ENCODE data around the gene TMEM176B. TPM values are rescaled to one million over a fixed set of nuclear protein-coding genes. Genes with fewer than 3 reads are reported as not detected.

The TMEM176B gene
- total RNA-seq (2021; ENCODE audit: unreplicated experiment) = 0.31 TPM
- not detected for polyA plus RNA-seq (2012; ENCODE audit: insufficient read length)
- Bru-seq, nascent RNA = not detected
- BruChase-seq, experiment 1, labeled RNA remaining after a 2-hour chase = not detected
- percentile 8 among the genes with signal in this experiment for BruChase-seq, experiment 2, labeled RNA remaining after a 6-hour chase
- long read RNA-seq = 0 reads

GRCh38 chr7:150799741-150800580 lies at the start of gene TMEM176B:
TSS of gene TMEM176B (minus strand) at chr7:150800364. CDS start at chr7:150796569, 3,795 bp downstream.
- H3K4me3 ChIP-seq (ENCODE audit: low read depth in 2 of 2, low read length in 2 of 2) = no peak within 1 kb of the TSS
- intact Hi-C loops (cut with micrococcal nuclease; ENCODE audit: unreplicated experiment) = no loop called here
- BruUV-seq (replicated peaks) = no TSS peak

More at GRCh38 chr7:150799741-150800580, at the start of gene TMEM176B:
- H3K27me3 ChIP-seq (ENCODE audit: control insufficient read depth, insufficient read depth, low read length) = peaks cover 9% of the 10 kb centered on the region
- ATAC-seq (no peak), DNase-seq (ENCODE audit: low read depth, low spot score) (no peak)
- POLR2A ChIA-PET = no interaction called here
- CTCF ChIA-PET = no interaction called here
- H3K27ac ChIP-seq (ENCODE audit: low read length) = no peak within 1 kb of the TSS
- no peaks in the 10 kb centered on the region for H3K9me3 ChIP-seq (ENCODE audit: control insufficient read depth, insufficient read depth, low read depth, low read length)
- no peaks in the 10 kb centered on the region for H3K4me1 ChIP-seq (ENCODE audit: control insufficient read depth, insufficient read depth, low read length)
- TF ChIP-seq REST (IDR thresholded peaks at IDR 0.05; ENCODE audit: insufficient read depth in 1 of 2, low read depth in 2 of 2, low read length in 1 of 2) = no peak
- no peak for TF ChIP-seq TCF7L2 (IDR thresholded peaks at IDR 0.05; ENCODE audit: low read depth, low read length)
- TF ChIP-seq CTCF (IDR thresholded peaks at IDR 0.05) = no peak
- TF ChIP-seq SIN3A (IDR thresholded peaks at IDR 0.05; ENCODE audit: borderline replicate concordance, insufficient read depth, low read depth, low read length) = no peak
- in situ Hi-C loops (cut with HindIII; ENCODE audit: low pct_unique_long_range_greater_than_20kb, low sequenced_read_pairs) = no loop called here
- H3K36me3 ChIP-seq (ENCODE audit: control insufficient read depth, insufficient read depth, low read length) = no peaks in the 10 kb centered on the region
